NB4 (cell line): ENCODE data around the gene SYT12.

Source experiments
- DNase-seq: peaks from one replicate; pipeline ENCODE4 v3.0.0; 2010; ENCODE audit warnings: low read depth
- H3K4me3 ChIP-seq: one replicate; pipeline ENCODE4 v1.5.1; 2011; ENCODE audit warnings: mild to moderate bottlenecking, low read depth, low read length, moderate library complexity
- CTCF ChIP-seq: IDR thresholded peaks from one replicate; pipeline ENCODE4 v1.5.1; 2012; ENCODE audit warnings: low read depth, low read length
- MAX ChIP-seq: IDR thresholded peaks from 2 replicates; pipeline ENCODE4 v1.6.1; 2011; ENCODE audit warnings: low read depth, low read length
- MYC ChIP-seq: IDR thresholded peaks from 2 replicates; pipeline ENCODE4 v1.6.1; 2011; ENCODE audit warnings: low read depth, low read length
- POLR2A ChIP-seq: IDR thresholded peaks from 2 replicates; pipeline ENCODE4 v1.6.1; 2011; ENCODE audit warnings: mild to moderate bottlenecking; ENCODE audit not compliant: insufficient read length; ENCODE audit errors: extremely low read depth

The SYT12 gene

GRCh38 chr11:67071420-67072284 is 48.7 kb downstream of the SYT12 start:
- H3K4me3 ChIP-seq: no peak overlapping the region
- peak; percentile 82 for DNase-seq
- TF ChIP-seq MAX (no peak; the same call in 1 of the 2 replicates), CTCF (peak; percentile 93), POLR2A (no peak)

- peak; percentile 8 for DNase-seq
- H3K4me3 ChIP-seq: no peak overlapping the region
- no peak for TF ChIP-seq MAX
- TF ChIP-seq MYC: no peak
- no peak for TF ChIP-seq CTCF
- TF ChIP-seq POLR2A: no peak
These were observed 49.4 kb downstream of the SYT12 start for GRCh38 chr11:67072295-67072694.

- no peak for TF ChIP-seq MAX
- no peak for TF ChIP-seq POLR2A
- no peak for TF ChIP-seq CTCF
- TF ChIP-seq MYC: no peak
- peak; percentile 1 for DNase-seq
- no peak overlapping the region for H3K4me3 ChIP-seq
These were observed 51.0 kb downstream of the SYT12 start for GRCh38 chr11:67073908-67074307.

GRCh38 chr11:67076202-67076601 is 53.3 kb downstream of the SYT12 start:
- no peak for TF ChIP-seq POLR2A
- TF ChIP-seq CTCF: no peak
- TF ChIP-seq MYC: no peak
- no peak for TF ChIP-seq MAX
- no peak for DNase-seq
- H3K4me3 ChIP-seq: no peak overlapping the region

GRCh38 chr11:67079065-67079705 is 56.3 kb downstream of the SYT12 start:
- H3K4me3 ChIP-seq: no peak overlapping the region
- no peak for DNase-seq
- TF ChIP-seq POLR2A (no peak), MAX (no peak), MYC (no peak), CTCF (no peak)
